Measurements from ENCODE around the gene PDIA5. TPM values are rescaled to one million over a fixed set of nuclear protein-coding genes. Genes with fewer than 3 reads are reported as not detected.

The PDIA5 gene
- total and polyA plus RNA-seq, 11 donors: 3.3 to 16.3 (median 6.4) TPM

- WGBS, 4 donors: 67 to 94% (median 81%) methylated on average over 3 of the region's 3 CpGs
- Histone ChIP-seq H3K4me3 (no peak overlapping the region), H3K4me1 (peaks cover 0 to 18% (median 3%) of the 10 kb centered on the region in 12 donors), H3K36me3 (no peaks in the 10 kb centered on the region), H3K27ac (no peak overlapping the region), H3K9me3 (no peaks in the 10 kb centered on the region), H3K27me3 (peaks cover 0 to 18% (median 0%) of the 10 kb centered on the region in 9 donors)
- intact Hi-C loops (cut with DNase I): loop anchor here in 5 of 10 donors (5.0 to 10.0 kb wide), 4 partner anchors 33 to 534 kb away; no protein-coding TSS in a partner anchor
- ATAC-seq: no peak
- DNase-seq: no peak
- TF ChIP-seq POLR2A (IDR thresholded peaks at IDR 0.05) (no peak), CTCF (IDR thresholded peaks at IDR 0.05) (no peak)
Observed at GRCh38 chr3:123020709-123021108, 46.1 kb upstream of the PDIA5 start.

- H3K27me3 ChIP-seq: peaks cover 0 to 25% (median 0%) of the 10 kb centered on the region in 9 donors
- 85 to 93% (median 87%) methylated on average over 7 of the region's 7 CpGs for WGBS, 4 donors
- H3K9me3 ChIP-seq: no peaks in the 10 kb centered on the region
- ATAC-seq (no peak), DNase-seq (no peak)
- H3K4me3 ChIP-seq: no peak overlapping the region
- no peaks in the 10 kb centered on the region for H3K36me3 ChIP-seq
- TF ChIP-seq POLR2A (IDR thresholded peaks at IDR 0.05) (no peak), CTCF (IDR thresholded peaks at IDR 0.05) (no peak)
- intact Hi-C loops (cut with DNase I): loop anchor here in 5 of 10 donors (5.0 to 10.0 kb wide), 4 partner anchors 34 to 533 kb away; no protein-coding TSS in a partner anchor
- peaks cover 0 to 23% (median 6%) of the 10 kb centered on the region in 12 donors for H3K4me1 ChIP-seq
- no peak overlapping the region for H3K27ac ChIP-seq
Observed at GRCh38 chr3:123021388-123021787, 45.4 kb upstream of the PDIA5 start.

GRCh38 chr3:123021996-123022510, 44.8 kb upstream of the PDIA5 start:
- no peak overlapping the region for H3K27ac ChIP-seq
- DNase-seq (no peak), ATAC-seq (no peak)
- no peak for TF ChIP-seq POLR2A (IDR thresholded peaks at IDR 0.05)
- no peak for TF ChIP-seq CTCF (IDR thresholded peaks at IDR 0.05)
- H3K36me3 ChIP-seq: no peaks in the 10 kb centered on the region
- no peaks in the 10 kb centered on the region for H3K9me3 ChIP-seq
- peaks cover 0 to 25% (median 12%) of the 10 kb centered on the region in 12 donors for H3K4me1 ChIP-seq
- WGBS, 4 donors: 69 to 79% (median 76%) methylated on average over 7 of the region's 7 CpGs
- peaks cover 0 to 32% (median 5%) of the 10 kb centered on the region in 9 donors for H3K27me3 ChIP-seq
- intact Hi-C loops (cut with DNase I): loop anchor here in 5 of 10 donors (5.0 to 10.0 kb wide), 4 partner anchors 35 to 533 kb away; no protein-coding TSS in a partner anchor
- no peak overlapping the region for H3K4me3 ChIP-seq

DNA sequence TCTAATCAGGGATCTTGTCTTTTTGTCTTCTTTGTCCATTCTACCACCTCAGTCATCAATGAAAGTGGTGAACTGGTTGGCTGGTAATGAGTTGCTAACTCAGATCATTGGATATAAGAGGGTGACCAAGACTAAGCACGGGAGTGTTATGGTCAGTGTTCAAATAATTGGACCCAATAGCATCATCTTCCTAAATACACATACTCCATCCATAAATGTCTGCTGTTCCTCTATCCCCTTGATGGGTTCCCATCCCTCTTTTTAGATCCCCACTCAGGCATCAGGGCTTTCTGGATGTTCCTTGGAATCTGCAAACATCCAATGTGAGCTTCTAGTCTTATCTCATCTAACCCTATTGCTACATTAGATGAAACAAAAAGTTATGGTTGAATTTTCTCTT, 42.8 kb upstream of the PDIA5 start:
- Histone ChIP-seq H3K4me1 (peaks cover 0 to 41% (median 27%) of the 10 kb centered on the region in 12 donors), H3K27me3 (peaks cover 0 to 51% (median 11%) of the 10 kb centered on the region in 9 donors), H3K9me3 (no peaks in the 10 kb centered on the region), H3K4me3 (no peak overlapping the region), H3K27ac (no peak overlapping the region), H3K36me3 (no peaks in the 10 kb centered on the region)
- DNase-seq: no peak
- intact Hi-C loops (cut with DNase I): loop anchor here in 5 of 10 donors (5.0 to 10.0 kb wide), 4 partner anchors 37 to 531 kb away; no protein-coding TSS in a partner anchor
- ATAC-seq: no peak
- TF ChIP-seq POLR2A (IDR thresholded peaks at IDR 0.05) (no peak), CTCF (IDR thresholded peaks at IDR 0.05) (no peak)
- 92 to 96% (median 94%) methylated on average over 1 of the region's 1 CpG for WGBS, 4 donors

Measured in heart left ventricle (tissue), 16 donors.